Stimulated activated CD4-positive, alpha-beta T cell treated with anti-CD3 and anti-CD28 coated beads, Interleukin-2, amount 100 ng/mL, for 4 hours (primary cell): ENCODE results near the gene SIRPA.

Experiments
- DNase-seq: peaks from one replicate; pipeline ENCODE4 v3.0.0-alpha.2; 2020; ENCODE audit warnings: low read depth

Gene SIRPA

DNA sequence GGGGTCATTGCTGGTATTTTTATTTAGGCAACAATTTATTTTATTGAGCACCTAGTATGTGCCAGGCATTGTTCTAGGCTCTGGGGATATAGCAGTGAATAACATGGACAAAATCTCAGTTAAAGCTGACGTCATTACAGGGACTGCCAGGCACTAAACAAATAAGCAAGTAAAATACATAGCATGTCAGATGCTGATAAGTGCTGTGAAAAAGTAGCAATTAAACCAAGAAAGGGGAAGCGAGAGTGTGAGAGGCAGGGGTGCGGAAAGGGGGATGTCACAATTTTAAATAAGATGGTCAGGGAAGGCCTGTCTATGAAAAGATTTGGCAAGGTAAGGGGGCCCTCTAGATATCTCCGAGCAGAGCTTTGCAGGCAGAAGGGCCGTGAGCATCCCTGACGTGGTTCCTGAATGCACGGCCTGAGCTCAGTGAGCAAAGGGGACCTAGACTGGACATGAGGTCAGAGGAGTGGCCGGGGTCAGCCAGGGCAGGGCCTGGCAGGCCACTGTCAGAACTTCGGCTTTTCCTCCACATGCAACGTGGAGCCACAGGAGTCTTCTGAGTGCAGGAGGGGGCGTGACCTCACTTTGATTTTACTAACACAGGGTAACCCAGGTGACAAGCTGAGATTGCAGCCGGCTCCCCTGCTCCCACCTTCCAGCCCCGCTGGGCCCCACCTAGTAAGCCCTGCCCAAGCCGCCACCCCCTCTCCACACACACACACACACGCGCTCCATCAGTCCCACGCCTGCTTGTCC lies 24.2 kb upstream of the SIRPA start:
- DNase-seq, result no peak

DNA sequence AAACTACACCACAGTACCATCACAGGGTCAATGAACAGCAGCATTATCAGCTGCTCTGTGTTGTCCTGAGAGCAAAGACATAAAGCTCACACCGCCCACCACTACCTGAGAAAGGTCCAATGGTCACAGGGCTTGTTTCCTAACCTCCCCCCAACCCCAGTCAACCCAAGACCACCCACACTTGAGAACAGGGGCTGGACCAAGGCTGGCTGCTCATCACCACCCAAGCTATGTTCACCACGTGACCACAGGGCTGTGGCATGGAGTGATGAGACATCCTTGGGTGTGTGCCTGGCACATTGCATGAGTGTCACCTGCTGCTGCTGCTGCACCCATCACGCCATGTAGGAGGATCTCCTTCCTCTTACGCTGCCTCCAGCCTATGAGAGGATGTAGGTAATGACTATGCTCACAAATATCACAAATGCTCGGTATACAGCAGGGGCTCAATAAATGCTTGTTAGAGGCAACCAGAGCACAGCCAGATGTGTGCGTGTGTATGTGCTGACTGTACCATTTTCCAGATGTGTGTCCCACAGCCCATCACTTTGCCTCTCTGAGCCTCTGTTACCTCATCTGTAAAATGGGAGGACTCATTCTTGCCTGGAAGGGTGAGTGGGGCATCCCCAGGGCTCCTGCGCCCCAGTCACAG lies 23.3 kb upstream of the SIRPA start:
- DNase-seq, result no peak

DNA sequence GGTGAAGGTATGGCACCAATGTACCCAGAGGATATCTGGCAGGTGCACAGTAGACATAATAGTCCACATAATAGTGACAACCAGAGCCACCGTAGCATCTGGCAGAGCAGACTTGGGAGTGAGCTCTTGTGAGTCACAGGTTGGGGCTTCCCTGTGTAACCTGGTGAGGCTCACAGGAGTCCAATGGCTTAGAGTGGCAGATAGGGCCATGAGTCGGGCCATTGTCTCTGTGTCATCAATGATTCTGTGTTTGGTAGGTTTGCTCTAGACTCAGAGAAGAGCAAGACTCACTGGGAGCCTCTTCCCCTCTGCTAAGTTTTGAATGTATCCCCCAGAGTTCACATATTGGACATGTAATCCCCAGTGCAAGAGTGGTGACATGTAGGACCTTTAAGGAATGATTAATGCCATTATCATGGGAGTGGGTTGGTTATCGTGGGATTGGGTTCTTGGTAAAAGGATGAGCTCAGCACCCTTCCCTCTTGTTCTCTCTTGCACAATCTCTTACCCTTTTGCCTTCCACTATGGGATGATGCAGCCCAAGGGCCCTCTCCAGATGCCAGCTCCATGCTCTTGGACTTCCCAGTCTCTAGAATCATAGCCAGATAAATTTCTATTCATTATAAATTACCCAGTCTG lies 22.6 kb upstream of the SIRPA start:
- no peak for DNase-seq

DNA sequence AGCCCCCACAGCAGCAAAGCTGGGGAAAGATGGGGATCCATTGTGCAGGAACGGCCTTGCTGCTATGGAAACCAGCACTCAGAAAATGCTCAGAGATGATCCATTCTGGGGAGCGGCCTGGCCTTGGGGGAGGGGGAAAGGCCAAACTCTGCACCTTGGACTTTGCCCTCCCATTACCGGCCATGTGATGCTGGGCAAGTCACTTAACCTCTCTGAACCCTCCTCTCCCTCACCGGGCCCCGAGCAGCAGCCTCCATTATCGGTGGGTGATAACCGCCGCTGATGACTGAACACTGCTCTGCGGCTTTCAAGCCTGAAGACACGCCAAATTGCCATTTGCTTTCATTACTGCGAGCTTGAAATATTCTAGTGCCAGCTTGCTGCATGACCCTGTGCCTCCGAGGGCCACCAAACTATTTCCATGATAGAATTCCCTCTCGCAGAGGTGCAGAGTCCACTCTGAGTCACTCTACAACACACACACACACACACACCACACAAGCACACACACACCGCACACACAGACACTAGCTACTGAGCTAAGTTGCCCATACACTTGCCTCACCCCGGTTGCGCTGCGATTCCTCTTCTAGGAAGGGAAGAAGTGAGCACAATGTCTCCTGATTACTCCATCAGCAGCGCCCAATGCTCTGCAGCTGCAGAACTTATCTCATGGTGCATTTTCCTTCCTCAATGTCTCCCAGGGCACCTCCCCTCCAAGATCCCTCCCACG lies 20.6 kb upstream of the SIRPA start:
- no peak for DNase-seq

DNA sequence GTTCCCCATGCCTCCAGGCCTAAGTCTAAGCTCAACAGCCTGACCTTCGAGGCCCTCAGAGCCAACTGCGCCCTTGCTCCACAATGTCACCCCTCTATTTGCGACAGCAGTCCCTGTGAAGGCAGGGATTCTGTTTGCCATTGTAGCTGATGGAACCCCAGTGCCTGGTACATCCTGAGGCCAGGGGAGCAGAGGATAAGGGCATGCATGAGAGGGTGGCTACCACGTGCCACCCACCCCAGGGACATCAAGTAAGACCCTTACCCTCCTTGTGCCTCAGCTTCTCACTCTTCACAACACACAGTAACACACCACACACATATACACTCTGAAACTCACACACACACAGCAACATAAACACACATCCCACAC lies 20.0 kb upstream of the SIRPA start:
- no peak for DNase-seq

DNA sequence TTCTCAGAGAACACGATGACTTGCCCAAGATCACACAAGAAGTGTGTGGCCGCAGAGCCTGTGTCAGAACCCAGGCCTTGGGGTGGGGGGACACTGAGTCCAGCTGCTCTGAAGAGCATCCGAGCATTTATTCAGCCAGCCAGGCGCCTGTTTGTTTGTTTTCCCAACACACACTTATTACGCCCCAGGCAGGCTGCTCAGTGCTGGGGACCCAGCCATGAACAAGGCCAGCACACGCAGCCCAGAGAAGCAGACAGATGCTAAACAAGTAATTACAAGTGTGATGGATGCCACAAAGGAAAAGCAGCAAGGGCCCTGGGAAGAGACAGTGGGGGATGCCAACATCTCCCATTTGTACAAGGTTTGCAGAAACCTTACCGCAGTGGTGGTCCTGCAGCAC lies 19.4 kb upstream of the SIRPA start:
- no peak for DNase-seq

DNA sequence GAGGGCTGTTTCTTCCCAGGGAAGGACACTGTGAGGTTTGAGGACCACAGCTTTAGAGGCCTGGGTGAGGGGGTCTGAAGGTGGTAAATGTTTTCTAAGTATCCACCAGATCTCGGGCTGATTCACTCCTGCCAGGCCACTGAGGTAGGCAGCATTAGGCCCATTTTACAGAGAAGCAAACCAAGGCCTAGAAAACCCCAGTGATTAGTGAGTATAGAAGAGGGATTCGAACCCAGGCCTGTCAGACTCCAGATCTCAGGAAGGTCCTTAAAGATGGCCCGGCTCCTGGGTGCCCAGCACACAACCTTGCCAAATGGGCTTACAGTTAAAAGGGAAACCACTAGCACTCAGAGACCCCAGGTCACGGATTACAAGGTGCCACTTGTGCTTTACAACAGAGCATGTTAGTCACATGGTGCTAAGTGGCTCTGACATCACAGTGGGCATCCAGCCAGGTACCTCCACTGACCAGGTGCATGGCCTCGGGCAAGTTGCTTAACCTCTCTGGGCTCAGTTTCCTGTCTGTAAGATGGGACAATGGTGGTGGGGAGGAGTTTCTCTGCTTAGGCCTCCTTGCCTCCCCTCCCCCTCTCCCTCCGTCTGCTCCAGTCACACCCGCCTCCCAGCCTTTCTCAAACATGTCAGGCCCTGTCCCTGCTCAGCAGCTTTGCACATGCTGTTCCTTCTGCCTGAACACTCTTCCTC lies 18.8 kb upstream of the SIRPA start:
- DNase-seq, result no peak

DNA sequence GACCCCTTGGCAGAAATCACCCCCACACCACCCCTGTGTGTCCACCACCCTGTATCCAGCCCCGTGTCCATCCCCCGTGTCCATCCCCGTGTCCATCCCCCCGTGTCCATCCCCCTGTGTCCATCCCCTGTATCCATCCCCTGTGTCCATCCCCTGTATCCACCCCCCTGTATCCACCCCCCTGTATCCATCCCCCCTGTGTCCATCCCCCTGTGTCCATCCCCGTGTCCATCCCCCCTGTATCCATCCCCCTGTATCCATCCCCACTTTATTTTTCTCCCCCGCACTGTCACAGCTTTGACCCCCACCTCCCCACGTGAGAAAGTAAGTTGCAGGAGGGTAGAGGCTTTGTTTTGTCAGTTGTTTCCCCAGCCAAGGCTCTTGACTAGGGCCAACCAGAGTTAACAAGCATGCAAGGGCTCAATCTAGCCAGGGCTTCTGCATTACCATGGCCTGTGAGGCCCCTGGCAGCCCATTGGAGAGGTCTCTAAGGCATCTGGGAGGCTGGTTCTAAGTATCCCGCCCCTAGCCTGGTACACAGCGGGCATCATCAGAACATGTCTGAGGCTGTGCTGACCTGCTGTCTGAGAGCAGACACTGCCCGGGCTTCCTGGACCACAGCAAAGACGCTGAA lies 18.1 kb upstream of the SIRPA start:
- no peak for DNase-seq

DNA sequence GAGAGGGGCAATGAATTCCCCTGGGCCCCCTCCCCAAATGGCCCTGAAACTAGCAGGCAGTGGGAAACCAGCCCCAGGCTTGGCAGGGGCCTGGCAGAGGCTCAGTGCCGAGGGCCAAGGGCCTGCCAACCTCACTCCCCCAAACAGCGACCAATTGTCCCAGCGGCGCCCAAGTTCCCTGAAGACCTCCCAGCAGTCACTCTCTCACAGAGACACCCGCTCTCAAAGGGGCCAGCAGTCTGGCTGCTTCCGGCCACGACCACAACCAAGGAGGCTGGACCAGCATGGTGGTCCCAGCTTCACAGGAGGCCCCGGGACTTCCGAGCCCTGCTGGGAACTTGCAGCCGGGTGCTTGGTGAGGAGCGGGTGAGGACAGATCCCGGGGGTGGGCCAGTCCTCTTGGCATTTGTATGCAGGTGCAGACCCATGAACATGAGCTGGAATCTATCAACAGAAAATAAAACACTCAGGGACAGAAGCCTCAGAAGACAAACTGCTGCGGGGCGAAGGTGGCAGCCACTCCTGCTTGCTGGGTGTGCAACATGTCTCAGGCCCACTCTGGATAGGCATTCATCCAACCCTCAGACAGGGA lies 17.5 kb upstream of the SIRPA start:
- no peak for DNase-seq

DNA sequence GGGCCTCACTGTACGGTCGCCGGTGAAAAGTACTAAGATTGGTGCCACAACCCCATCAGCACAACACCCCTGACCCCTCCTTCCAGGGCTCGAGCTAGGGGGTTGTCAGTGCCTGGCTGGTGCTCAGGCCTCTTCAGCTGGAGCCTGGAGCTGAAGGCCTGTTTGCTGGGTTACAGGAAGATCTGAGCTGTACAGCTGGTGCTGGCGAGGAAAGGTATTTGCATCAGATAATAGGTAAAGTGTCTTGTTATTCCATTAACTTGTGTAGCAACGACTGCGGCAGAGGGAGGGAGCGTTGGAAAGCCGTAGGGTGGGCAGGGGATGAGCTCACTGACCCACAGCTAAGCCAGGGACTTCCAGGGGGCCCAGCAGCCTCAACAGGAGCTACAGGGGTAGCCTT lies 15.8 kb upstream of the SIRPA start:
- no peak for DNase-seq

DNA sequence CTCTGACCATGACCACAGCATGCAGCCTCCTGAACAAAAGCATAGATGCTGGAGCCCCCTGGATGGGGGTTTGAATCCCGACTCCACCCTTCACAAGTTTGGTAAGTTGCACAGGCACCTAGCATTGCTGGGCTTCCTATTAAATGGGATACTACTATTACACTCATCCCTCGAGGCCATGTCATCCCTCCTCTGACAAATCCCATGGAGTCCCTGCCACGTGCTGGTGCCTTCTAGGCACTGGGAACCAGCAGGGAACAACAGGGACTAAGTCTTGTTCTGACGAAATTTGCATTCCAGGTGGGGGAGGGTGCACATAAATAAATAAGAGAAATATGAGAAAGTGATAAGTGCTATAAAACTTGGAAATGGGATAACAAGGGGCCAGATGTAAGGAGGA lies 15.3 kb upstream of the SIRPA start:
- DNase-seq, result no peak

DNA sequence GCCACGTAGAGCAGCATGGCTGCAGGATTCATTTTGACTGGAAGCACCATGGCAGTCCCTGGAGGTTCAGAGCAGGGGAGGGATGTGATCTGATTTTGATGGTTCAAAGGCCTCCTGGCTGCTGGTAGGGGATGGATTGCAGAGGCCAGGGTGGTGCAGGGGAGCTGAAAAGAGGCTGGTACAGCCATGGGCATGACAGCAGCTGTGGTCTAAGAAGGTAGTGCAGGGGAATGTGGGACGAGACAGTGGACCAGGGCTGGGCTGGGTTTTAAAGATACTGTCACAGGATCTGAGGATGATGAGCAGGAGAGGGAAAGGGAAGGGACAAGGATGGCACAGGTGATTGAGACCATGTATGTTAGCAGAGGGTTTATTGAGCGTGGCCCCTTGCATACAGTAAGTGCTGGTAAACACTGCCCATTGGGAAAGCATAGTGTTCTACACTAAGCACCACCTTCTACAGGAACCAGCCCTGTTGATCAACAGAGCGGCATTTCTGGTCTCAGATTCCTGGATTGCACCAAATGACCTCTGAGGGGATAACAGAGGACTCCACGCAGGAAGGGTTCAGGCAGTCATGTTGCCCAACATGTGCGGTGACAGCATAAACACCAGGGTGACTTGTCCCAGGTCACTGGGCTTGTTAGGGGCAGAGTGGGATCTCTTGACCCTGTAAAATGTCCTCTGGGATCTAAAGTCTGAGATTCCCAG lies 14.5 kb upstream of the SIRPA start:
- DNase-seq, result no peak

DNA sequence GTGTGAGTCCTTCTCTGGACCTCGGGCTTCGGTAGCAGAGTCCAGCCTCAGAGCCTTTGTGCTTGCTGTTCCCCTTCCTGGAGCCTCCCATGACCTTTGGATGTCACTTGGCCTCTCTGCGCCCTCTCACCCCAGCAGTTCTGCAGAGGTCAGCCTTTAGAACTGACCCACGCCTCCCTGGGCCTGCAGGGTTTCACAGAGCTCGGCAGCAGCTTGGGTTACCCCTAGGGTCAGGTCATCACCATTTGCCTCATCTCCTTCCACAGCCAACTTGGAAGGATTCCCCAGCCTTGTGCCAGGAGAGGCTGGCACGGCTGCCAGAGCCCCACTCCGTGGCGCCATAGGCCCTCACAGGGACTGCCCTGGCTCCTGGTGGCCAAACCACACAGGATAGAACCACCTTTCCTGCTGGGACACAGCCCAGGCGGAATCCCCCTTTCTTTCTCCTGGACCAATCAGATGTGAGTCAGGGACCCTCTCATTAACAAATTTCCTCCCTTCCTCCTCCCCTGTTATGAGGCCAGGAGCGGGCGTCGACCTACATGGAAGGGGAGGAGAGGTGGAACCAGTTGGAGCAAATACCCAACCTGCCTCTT lies 13.9 kb upstream of the SIRPA start:
- DNase-seq, result no peak

DNA sequence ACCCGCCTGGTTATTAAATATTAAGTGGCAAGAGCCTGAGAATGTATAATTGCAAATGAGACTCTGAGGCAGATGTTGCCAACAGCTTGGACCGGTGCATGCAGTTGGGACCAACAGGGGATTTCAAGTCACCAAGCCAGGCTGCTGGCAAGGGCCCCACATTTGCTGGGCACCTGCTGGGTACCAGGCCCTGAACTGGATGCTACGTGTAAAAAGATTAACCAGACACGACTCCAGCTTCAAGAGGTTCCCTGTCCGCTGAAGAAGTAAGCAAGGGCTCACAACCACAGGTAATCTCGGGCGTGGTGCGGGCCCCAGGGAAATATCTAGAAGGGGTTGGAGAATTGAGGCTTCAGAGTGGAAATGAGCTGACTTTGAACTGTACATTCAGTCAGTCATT lies 13.2 kb upstream of the SIRPA start:
- DNase-seq, result no peak

DNA sequence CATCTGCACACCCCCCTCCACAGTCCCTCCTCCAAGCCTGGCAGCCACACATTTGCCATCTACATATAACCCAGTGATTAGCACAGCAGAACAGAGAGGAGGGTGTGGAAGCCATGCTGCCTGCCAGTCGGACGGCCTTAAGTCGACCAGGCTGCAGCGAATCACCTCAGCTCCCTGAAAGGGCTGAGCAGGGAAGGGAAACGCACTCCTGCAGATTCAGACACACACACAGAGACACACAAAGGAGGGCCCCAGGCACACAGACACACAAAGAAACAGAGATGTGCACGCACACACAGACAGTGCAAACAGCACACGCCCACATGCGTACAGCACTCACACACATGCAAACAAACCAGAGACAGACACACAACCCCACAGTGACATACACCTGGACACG lies 11.2 kb upstream of the SIRPA start:
- no peak for DNase-seq

DNA sequence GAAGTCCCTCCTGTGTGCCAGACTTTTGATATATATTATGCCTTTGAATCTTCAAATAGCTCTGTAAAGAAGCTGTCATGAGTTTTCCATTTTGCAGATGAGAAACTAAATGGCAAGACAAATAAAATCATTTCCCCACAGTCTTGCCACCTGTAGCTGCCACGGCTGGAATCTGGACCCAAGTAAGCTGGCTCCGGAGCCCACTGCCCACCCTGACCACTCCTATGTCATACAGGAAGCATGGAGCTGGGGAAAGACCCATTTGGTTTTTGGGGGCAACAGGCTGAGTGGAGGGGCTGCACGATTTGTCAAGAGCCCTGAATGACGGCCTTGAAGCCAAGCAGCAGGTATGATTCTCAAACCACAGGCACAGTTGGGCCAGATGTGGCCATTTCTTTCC lies 10.0 kb upstream of the SIRPA start:
- DNase-seq, result no peak

DNA sequence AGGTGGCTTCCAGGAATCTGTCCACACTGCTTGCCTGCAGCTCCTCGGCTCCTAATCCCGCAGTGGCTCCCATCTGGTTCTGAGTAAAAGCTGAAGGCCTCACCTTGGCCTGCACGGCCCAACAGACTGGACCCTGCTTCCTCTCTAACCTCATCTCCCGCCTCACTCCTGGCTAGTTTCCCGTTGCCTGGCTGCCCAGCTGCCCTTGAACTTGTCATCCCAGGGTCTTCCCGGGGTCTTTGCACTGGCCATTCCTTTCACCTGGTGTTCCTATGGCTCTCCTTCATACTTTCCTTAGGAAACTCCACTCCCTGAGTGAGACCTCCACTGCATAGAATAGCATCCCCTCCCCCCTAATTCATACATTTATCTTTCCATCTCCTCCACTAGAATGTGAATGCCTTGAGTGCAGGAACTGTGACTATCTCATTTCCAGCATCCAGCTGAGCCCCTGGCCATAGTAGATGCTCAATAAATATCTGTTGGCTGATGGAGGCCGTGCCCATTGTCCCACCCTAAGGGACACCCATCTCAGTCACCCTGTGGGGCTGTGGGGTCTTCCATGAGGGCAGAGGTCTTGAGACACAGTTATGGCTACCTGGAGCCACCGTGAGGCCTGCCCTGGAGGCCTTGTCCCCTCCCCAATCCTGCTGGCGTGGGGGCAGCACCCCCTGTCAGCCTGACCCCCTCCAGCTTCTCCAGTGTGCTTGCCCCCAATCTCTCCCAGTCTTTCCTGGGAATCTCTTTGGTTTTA lies 9.1 kb upstream of the SIRPA start:
- no peak for DNase-seq

DNA sequence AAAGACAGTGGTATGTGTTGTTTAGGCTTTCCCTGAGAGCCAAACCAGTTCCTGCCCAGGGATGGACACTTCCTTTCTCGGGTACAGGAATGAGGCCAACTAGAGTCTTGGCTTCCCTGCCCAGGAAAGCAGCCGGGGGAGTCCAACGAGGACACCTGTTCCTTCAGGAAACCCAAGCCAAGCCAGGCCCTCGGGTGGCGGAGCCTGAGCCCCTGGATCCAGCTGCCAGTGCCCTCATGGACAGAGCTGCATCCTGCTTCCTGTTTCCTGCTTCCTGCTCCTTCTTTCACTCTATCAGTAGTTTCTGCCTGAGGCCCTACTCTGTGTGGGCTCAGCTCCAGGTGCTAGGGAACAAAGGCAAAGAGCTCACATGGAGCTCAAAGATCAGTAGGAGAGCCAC lies 7.9 kb upstream of the SIRPA start:
- no peak for DNase-seq

DNA sequence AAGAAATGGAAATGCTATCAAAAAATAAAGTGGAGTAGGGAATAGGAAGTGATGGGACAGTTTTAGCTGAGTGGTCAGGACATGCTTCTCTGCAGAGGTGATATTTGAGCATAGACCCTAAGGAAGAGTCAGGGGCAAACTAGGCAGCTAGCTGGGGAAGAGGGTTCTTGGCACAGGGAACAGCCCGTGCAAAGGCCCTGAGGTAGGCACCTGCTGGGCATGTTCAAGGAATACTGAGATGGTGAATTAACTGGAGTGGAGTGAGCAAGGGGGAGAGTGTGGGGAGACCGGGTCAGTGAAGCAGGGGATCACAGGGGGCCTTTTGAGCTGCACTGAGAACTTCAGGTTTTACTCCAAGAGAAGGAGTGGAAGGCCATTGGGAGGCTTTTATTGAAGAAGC lies 7.5 kb upstream of the SIRPA start:
- DNase-seq, result no peak
